ENCODE results near the gene SKIC8. TPM values are rescaled to one million over a fixed set of nuclear protein-coding genes. Genes with fewer than 3 reads are reported as not detected.

SKIC8 gene
- total and polyA plus RNA-seq, 5 experiments from 2014 or later, result 45.3 to 117 (median 98.8) TPM

- DNase-seq (no peak), ATAC-seq (no peak)
- H3K9me3 Mint-ChIP-seq, result no peaks in the 10 kb centered on the region
- H3K36me3 Mint-ChIP-seq, result no peaks in the 10 kb centered on the region
- H3K4me3 Mint-ChIP-seq, result no peak overlapping the region
- POLR2A ChIA-PET, result no interaction called here
- H3K27ac Mint-ChIP-seq, result no peak overlapping the region
- H3K27me3 Mint-ChIP-seq, result no peaks in the 10 kb centered on the region
- H3K4me1 Mint-ChIP-seq, result peaks cover 0 to 1% (median under 1%) of the 10 kb centered on the region in 4 donors
These were observed 57.3 kb downstream of the SKIC8 start for GRCh38 chr15:78242128-78242527.

- POLR2A ChIA-PET, result interaction anchor here (0.7 kb wide), 1 partner anchor 1021 kb away, joined by 3 read pairs; no protein-coding TSS in a partner anchor
- H3K27ac Mint-ChIP-seq, result no peak overlapping the region
- peaks cover 0 to 1% (median under 1%) of the 10 kb centered on the region in 4 donors for H3K4me1 Mint-ChIP-seq
- no peaks in the 10 kb centered on the region for H3K9me3 Mint-ChIP-seq
- no peak overlapping the region for H3K4me3 Mint-ChIP-seq
- no peaks in the 10 kb centered on the region for H3K27me3 Mint-ChIP-seq
- DNase-seq (peak; percentile 62 to 87 (median 76)), ATAC-seq (peak; percentile 87 to 95)
- no peaks in the 10 kb centered on the region for H3K36me3 Mint-ChIP-seq
These were observed 58.4 kb downstream of the SKIC8 start for GRCh38 chr15:78241017-78241416.

- Mint-ChIP-seq H3K27ac (peak overlapping the region in 1 of 10 donors; percentile 41), H3K9me3 (no peaks in the 10 kb centered on the region), H3K36me3 (no peaks in the 10 kb centered on the region), H3K4me3 (no peak overlapping the region), H3K27me3 (peaks cover 0 to 4% (median under 1%) of the 10 kb centered on the region in 5 donors), H3K4me1 (peaks cover 0 to 3% (median under 1%) of the 10 kb centered on the region in 4 donors)
- ATAC-seq, result no peak
- no peak for DNase-seq
- POLR2A ChIA-PET, result interaction anchor here (0.7 kb wide), 2 partner anchors 25 to 44 kb away, joined by 3 to 4 read pairs; no protein-coding TSS in a partner anchor
These were observed 59.6 kb downstream of the SKIC8 start for GRCh38 chr15:78239811-78240210.

- peaks cover 0 to 11% (median 4%) of the 10 kb centered on the region in 5 donors for H3K27me3 Mint-ChIP-seq
- POLR2A ChIA-PET, result no interaction called here
- no peaks in the 10 kb centered on the region for H3K9me3 Mint-ChIP-seq
- DNase-seq (no peak), ATAC-seq (no peak)
- H3K36me3 Mint-ChIP-seq, result no peaks in the 10 kb centered on the region
- H3K27ac Mint-ChIP-seq, result no peak overlapping the region
- H3K4me3 Mint-ChIP-seq, result no peak overlapping the region
- peaks cover 0 to 3% (median 1%) of the 10 kb centered on the region in 4 donors for H3K4me1 Mint-ChIP-seq
These were observed 62.3 kb downstream of the SKIC8 start for GRCh38 chr15:78237146-78237545.

GRCh38 chr15:78236491-78236890, 62.9 kb downstream of the SKIC8 start:
- Mint-ChIP-seq H3K4me1 (peaks cover 0 to 3% (median 1%) of the 10 kb centered on the region in 4 donors), H3K9me3 (no peaks in the 10 kb centered on the region), H3K4me3 (no peak overlapping the region), H3K36me3 (no peaks in the 10 kb centered on the region), H3K27ac (peak overlapping the region in 1 of 10 donors; percentile 71), H3K27me3 (peaks cover 0 to 11% (median 4%) of the 10 kb centered on the region in 5 donors)
- ATAC-seq (no peak), DNase-seq (no peak)
- POLR2A ChIA-PET, result no interaction called here

- peaks cover 0 to 11% (median 4%) of the 10 kb centered on the region in 5 donors for H3K27me3 Mint-ChIP-seq
- H3K27ac Mint-ChIP-seq, result peak within 1 kb of the TSS in 3 of 10 donors; percentile 28 to 43 (median 41)
- no peak for DNase-seq
- POLR2A ChIA-PET, result no interaction called here
- no peak for ATAC-seq
- no peaks in the 10 kb centered on the region for H3K9me3 Mint-ChIP-seq
- H3K36me3 Mint-ChIP-seq, result no peaks in the 10 kb centered on the region
- H3K4me3 Mint-ChIP-seq, result no peak within 1 kb of the TSS
- peaks cover 0 to 1% (median under 1%) of the 10 kb centered on the region in 4 donors for H3K4me1 Mint-ChIP-seq
These were observed 64.8 kb downstream of the SKIC8 start, which contains the start of gene ACSBG1 for GRCh38 chr15:78234515-78235040. TSS of gene ACSBG1 (minus strand) at chr15:78234565. CDS start at chr15:78234501, 64 bp downstream.

GRCh38 chr15:78233496-78233895, 65.9 kb downstream of the SKIC8 start:
- ATAC-seq (no peak), DNase-seq (no peak)
- Mint-ChIP-seq H3K27me3 (peaks cover 0 to 11% (median 4%) of the 10 kb centered on the region in 5 donors), H3K4me1 (peaks cover 0 to 1% (median under 1%) of the 10 kb centered on the region in 4 donors), H3K36me3 (no peaks in the 10 kb centered on the region), H3K27ac (no peak overlapping the region), H3K4me3 (no peak overlapping the region), H3K9me3 (no peaks in the 10 kb centered on the region)
- POLR2A ChIA-PET, result no interaction called here

Other genes with a start within 250 kb of the SKIC8 start
- gene TBC1D2B, start 221.9 kb downstream of the SKIC8 start, total RNA-seq, result 10 to 100 TPM; 78.3 to 82.1 TPM
- gene TBC1D2B, start 221.9 kb downstream of the SKIC8 start, polyA plus RNA-seq, result 10 to 100 TPM in 1 of 3 donors, 1 to 10 TPM in 2; 8.1 to 14.0 (median 8.5) TPM
- gene SH2D7, start 207.0 kb downstream of the SKIC8 start, total RNA-seq, result not detected
- under 1 TPM in 1 of 3 donors, not detected in 2; 0.19 TPM for gene SH2D7, start 207.0 kb downstream of the SKIC8 start, polyA plus RNA-seq
- 1 to 10 TPM; 1.2 to 1.6 TPM for gene CIB2, start 168.2 kb downstream of the SKIC8 start, total RNA-seq
- 1 to 10 TPM; 1.4 to 3.4 (median 2.5) TPM for gene CIB2, start 168.2 kb downstream of the SKIC8 start, polyA plus RNA-seq
- 10 to 100 TPM; 52.0 to 52.2 TPM for gene IDH3A, start 150.2 kb downstream of the SKIC8 start, total RNA-seq
- 10 to 100 TPM; 40.1 to 46.3 (median 42.3) TPM for gene IDH3A, start 150.2 kb downstream of the SKIC8 start, polyA plus RNA-seq
- not detected for gene ACSBG1, start 65.0 kb downstream of the SKIC8 start, total RNA-seq
- gene ACSBG1, start 65.0 kb downstream of the SKIC8 start, polyA plus RNA-seq, result under 1 TPM in 2 of 3 donors, not detected in 1; 0.05 to 0.11 TPM
- 10 to 100 TPM; 51.4 to 55.1 TPM for gene DNAJA4, start 35.0 kb downstream of the SKIC8 start, total RNA-seq
- gene DNAJA4, start 35.0 kb downstream of the SKIC8 start, polyA plus RNA-seq, result 10 to 100 TPM in 1 of 3 donors, 1 to 10 TPM in 2; 7.9 to 15.6 (median 9.1) TPM
- gene CRABP1, start 40.7 kb upstream of the SKIC8 start, total RNA-seq, result not detected
- gene CRABP1, start 40.7 kb upstream of the SKIC8 start, polyA plus RNA-seq, result not detected
- 10 to 100 TPM; 68.6 to 77.4 TPM for gene IREB2, start 138.6 kb upstream of the SKIC8 start, total RNA-seq
- 10 to 100 TPM; 15.7 to 23.1 (median 16.6) TPM for gene IREB2, start 138.6 kb upstream of the SKIC8 start, polyA plus RNA-seq
- 1 to 10 TPM; 3.6 to 3.8 TPM for gene HYKK, start 208.0 kb upstream of the SKIC8 start, total RNA-seq
- 1 to 10 TPM; 3.0 to 5.9 (median 4.1) TPM for gene HYKK, start 208.0 kb upstream of the SKIC8 start, polyA plus RNA-seq
- gene PSMA4, start 240.8 kb upstream of the SKIC8 start, total RNA-seq, result 10 to 100 TPM; 87.0 to 92.5 TPM
- gene PSMA4, start 240.8 kb upstream of the SKIC8 start, polyA plus RNA-seq, result 100 to 1,000 TPM; 170 to 218 (median 190) TPM